CD14-positive monocyte (primary cell): ENCODE results near the gene CCDC186. TPM values are rescaled to one million over a fixed set of nuclear protein-coding genes. Genes with fewer than 3 reads are reported as not detected.

ENCODE experiments used
- DNase-seq, 3 donors: peaks; one replicate each; pipeline ENCODE4 v3.0.0-alpha.2; 2011 to 2022
- H2AFZ ChIP-seq: 2 replicates; pipeline ENCODE4 v1.6.0; 2012; ENCODE audit warnings: mild to moderate bottlenecking, low read depth, low read length, inconsistent platforms; ENCODE audit not compliant: insufficient read depth, poor library complexity, severe bottlenecking
- H3K27ac ChIP-seq, 2 donors: 1 replicate in 1 of 2; 2 replicates in 1 of 2; pipeline ENCODE4 v1.5.1; 2012 to 2013; ENCODE audit warnings: low read length in 2 of 2, control low read depth in 1 of 2, inconsistent platforms in 1 of 2, low read depth in 1 of 2, mild to moderate bottlenecking in 1 of 2
- H3K27me3 ChIP-seq, 2 donors: one replicate each; pipeline versions ENCODE4 v1.6.0 to v1.6.1; 2011 to 2013; ENCODE audit warnings: low read length in 2 of 2; ENCODE audit not compliant: control insufficient read depth in 2 of 2, insufficient read depth in 2 of 2
- H3K36me3 ChIP-seq, 2 donors: replicated peaks in 1 of 2; 1 replicate in 1 of 2; 2 replicates in 1 of 2; pipeline versions ENCODE4 v1.5.1 to v1.6.1; 2012 to 2013; ENCODE audit warnings: low read length in 2 of 2, control low read depth in 1 of 2, inconsistent platforms in 1 of 2, mild to moderate bottlenecking in 1 of 2; ENCODE audit not compliant: insufficient read depth in 2 of 2, control insufficient read depth in 1 of 2
- H3K4me1 ChIP-seq, 2 donors: 1 replicate in 1 of 2; 2 replicates in 1 of 2; pipeline versions ENCODE4 v1.5.1 to v1.6.1; 2012 to 2013; ENCODE audit warnings: low read length in 2 of 2, control low read depth in 1 of 2, inconsistent platforms in 1 of 2, mild to moderate bottlenecking in 1 of 2, moderate library complexity in 1 of 2; ENCODE audit not compliant: insufficient read depth in 2 of 2, control insufficient read depth in 1 of 2
- H3K4me2 ChIP-seq: replicated peaks from 2 replicates; pipeline ENCODE3; 2012; ENCODE audit warnings: low read length, moderate library complexity, mild to moderate bottlenecking; ENCODE audit not compliant: poor library complexity, severe bottlenecking; ENCODE audit errors: extremely low read depth
- H3K4me3 ChIP-seq, 3 experiments: fragments of 200-600 bp in 1 of 3; sonication (generic) in 1 of 3; replicated peaks in 1 of 3; 1 replicate in 2 of 3; 2 replicates in 1 of 3; pipeline ENCODE4 v1.5.1; 2011 to 2013; ENCODE audit warnings: low read length in 3 of 3, mild to moderate bottlenecking in 3 of 3, control low read depth in 2 of 3, low read depth in 2 of 3, inconsistent platforms in 1 of 3, moderate library complexity in 1 of 3
- H3K79me2 ChIP-seq: 2 replicates; pipeline ENCODE4 v1.6.0; 2012; ENCODE audit warnings: mild to moderate bottlenecking, control low read depth, inconsistent platforms, low read length, moderate library complexity; ENCODE audit not compliant: insufficient read depth
- H3K9ac ChIP-seq: 2 replicates; pipeline ENCODE4 v1.6.0; 2017; ENCODE audit warnings: low read length, mild to moderate bottlenecking; ENCODE audit not compliant: insufficient read depth, poor library complexity, severe bottlenecking
- H3K9me3 ChIP-seq, 2 donors: replicated peaks in 1 of 2; 1 replicate in 1 of 2; 2 replicates in 1 of 2; pipeline versions ENCODE4 v1.5.1 to v1.6.1; 2012 to 2013; ENCODE audit warnings: low read length in 2 of 2, control low read depth in 1 of 2; ENCODE audit not compliant: control insufficient read depth in 1 of 2, insufficient read depth in 1 of 2
- H4K20me1 ChIP-seq: 2 replicates; pipeline ENCODE4 v1.6.0; 2012; ENCODE audit warnings: mild to moderate bottlenecking, low read length, control low read depth, moderate library complexity; ENCODE audit not compliant: insufficient read depth
- H3K27ac Mint-ChIP-seq, 7 donors: one replicate each; pipeline ENCODE4 v1.8.0; 2020; ENCODE audit warnings: mild to moderate bottlenecking in 7 of 7, mixed read lengths in 7 of 7, moderate library complexity in 6 of 7, inconsistent platforms in 2 of 7
- H3K27me3 Mint-ChIP-seq, 3 donors: one replicate each; pipeline ENCODE4 v1.8.0; 2021 to 2022; ENCODE audit warnings: low read depth in 3 of 3, mild to moderate bottlenecking in 3 of 3, mixed read lengths in 3 of 3, moderate library complexity in 3 of 3, inconsistent platforms in 1 of 3
- H3K36me3 Mint-ChIP-seq, 2 donors: one replicate each; pipeline ENCODE4 v1.8.0; 2020; ENCODE audit warnings: mixed read lengths in 2 of 2, inconsistent platforms in 1 of 2, mild to moderate bottlenecking in 1 of 2
- H3K4me1 Mint-ChIP-seq: one replicate; pipeline ENCODE4 v1.8.0; 2020; ENCODE audit warnings: mild to moderate bottlenecking, mixed read lengths
- H3K4me3 Mint-ChIP-seq, 2 donors: one replicate each; pipeline ENCODE4 v1.8.0; 2020; ENCODE audit warnings: mild to moderate bottlenecking in 2 of 2, mixed read lengths in 2 of 2, moderate library complexity in 1 of 2
- H3K9me3 Mint-ChIP-seq, 7 donors: one replicate each; pipeline ENCODE4 v1.8.0; 2020 to 2022; ENCODE audit warnings: mixed read lengths in 7 of 7, mild to moderate bottlenecking in 6 of 7, moderate library complexity in 6 of 7, inconsistent platforms in 2 of 7
- CTCF ChIP-seq: fragments of 200-600 bp; IDR thresholded peaks from one replicate; pipeline ENCODE4 v1.8.0; 2022; ENCODE audit warnings: antibody characterized with exemption, mild to moderate bottlenecking
- WGBS: methylation state at CpG from one replicate; pipeline ENCODE4 v1.1.5; 2013; ENCODE audit warnings: missing lambda C conversion rate; ENCODE audit not compliant: insufficient coverage; 5-methylcytosine and 5-hydroxymethylcytosine counted together
- intact Hi-C, 2 donors: fragments of 100-400 bp; cut with micrococcal nuclease; formaldehyde crosslinking; loops; one replicate each; pipeline versions ENCODE4 v1.15.0 to v1.15.1; 2023
- polyA plus RNA-seq, 3 donors: library from polyadenylated mRNA; depleted of rRNA in 1 of 3; unstranded in 2 of 3; stranded (reverse) in 1 of 3; fragments of 300-500 nt in 2 of 3; fragments of >200 nt in 1 of 3; fragmentation: Illumina TruSeq in 2 of 3; gene quantifications; 1 replicate in 2 of 3; 2 replicates in 1 of 3; pipeline ENCODE4 v1.2.3, GENCODE V29; 2012 to 2021

The CCDC186 gene
- polyA plus RNA-seq, 3 donors, result 6.9 to 9.8 (median 8.9) TPM

GRCh38 chr10:114140036-114140435 lies 34.0 kb downstream of the CCDC186 start:
- Mint-ChIP-seq H3K4me1 (no peaks in the 10 kb centered on the region), H3K9me3 (no peaks in the 10 kb centered on the region), H3K27me3 (no peaks in the 10 kb centered on the region), H3K27ac (no peak overlapping the region), H3K36me3 (peaks cover 66 to 84% of the 10 kb centered on the region in 2 donors), H3K4me3 (no peak overlapping the region)
- no peaks in the 10 kb centered on the region for H3K9me3 ChIP-seq
- H3K9ac ChIP-seq, result no peak overlapping the region
- H3K27me3 ChIP-seq, result no peaks in the 10 kb centered on the region
- no peak overlapping the region for H2AFZ ChIP-seq
- H3K4me3 ChIP-seq, result no peak overlapping the region
- DNase-seq, result no peak
- no peak overlapping the region for H3K4me2 ChIP-seq
- no peak for TF ChIP-seq CTCF
- H3K27ac ChIP-seq, result no peak overlapping the region
- H3K36me3 ChIP-seq, result peaks cover 63 to 85% of the 10 kb centered on the region in 2 donors
- no peaks in the 10 kb centered on the region for H3K79me2 ChIP-seq
- no peaks in the 10 kb centered on the region for H3K4me1 ChIP-seq
- 100% methylated on average over 1 of the region's 1 CpG for WGBS
- intact Hi-C loops, result no loop called here
- no peaks in the 10 kb centered on the region for H4K20me1 ChIP-seq

GRCh38 chr10:114138581-114138980 lies 35.4 kb downstream of the CCDC186 start:
- Mint-ChIP-seq H3K4me1 (no peaks in the 10 kb centered on the region), H3K4me3 (no peak overlapping the region), H3K27me3 (no peaks in the 10 kb centered on the region), H3K9me3 (no peaks in the 10 kb centered on the region), H3K36me3 (peaks cover 73 to 85% of the 10 kb centered on the region in 2 donors), H3K27ac (peak overlapping the region in 2 of 7 donors; percentile 23 to 35)
- Histone ChIP-seq H3K27ac (no peak overlapping the region), H2AFZ (no peak overlapping the region), H3K79me2 (no peaks in the 10 kb centered on the region), H3K36me3 (peaks cover 62 to 85% of the 10 kb centered on the region in 2 donors), H3K4me1 (no peaks in the 10 kb centered on the region), H3K27me3 (no peaks in the 10 kb centered on the region), H3K9me3 (no peaks in the 10 kb centered on the region), H3K4me2 (no peak overlapping the region), H3K9ac (no peak overlapping the region), H3K4me3 (no peak overlapping the region), H4K20me1 (no peaks in the 10 kb centered on the region)
- no peak for DNase-seq
- WGBS, result 54% methylated on average over 2 of the region's 3 CpGs
- no peak for TF ChIP-seq CTCF
- intact Hi-C loops, result no loop called here
